Neural cell (in vitro differentiated cells): ENCODE data around the gene SEPTIN7. TPM values are rescaled to one million over a fixed set of nuclear protein-coding genes. Genes with fewer than 3 reads are reported as not detected.

Experiments
- H2AFZ ChIP-seq: fragments of 200-600, 300-800 bp; sonication (generic), shearing (Covaris generic); 2 replicates; pipeline ENCODE4 v1.6.0; 2014; ENCODE audit warnings: low read depth, mild to moderate bottlenecking, antibody characterized with exemption, low read length, moderate library complexity
- H3F3A ChIP-seq: fragments of 200-600 bp; shearing (Covaris generic); 2 replicates; pipeline ENCODE4 v1.6.1; 2016; ENCODE audit warnings: mild to moderate bottlenecking, moderate library complexity, mixed read lengths, antibody characterized with exemption, low read length; ENCODE audit not compliant: insufficient read depth, poor library complexity, severe bottlenecking
- H3K27ac ChIP-seq: fragments of 200-600, 300-800 bp; sonication (generic), shearing (Covaris generic); 2 replicates; pipeline ENCODE4 v1.5.1; 2014; ENCODE audit warnings: mild to moderate bottlenecking, low read length, moderate library complexity
- H3K27me3 ChIP-seq: fragments of 300-800, 200-600 bp; sonication (generic), shearing (Covaris generic); 2 replicates; pipeline ENCODE4 v1.6.0; 2014; ENCODE audit warnings: mild to moderate bottlenecking, low read depth, low read length, moderate library complexity; ENCODE audit not compliant: insufficient read depth
- H3K36me3 ChIP-seq: fragments of 300-800, 200-600 bp; sonication (generic), shearing (Covaris generic); 2 replicates; pipeline ENCODE4 v1.5.1; 2014; ENCODE audit warnings: mild to moderate bottlenecking, antibody characterized with exemption, low read length, moderate library complexity; ENCODE audit not compliant: insufficient read depth
- H3K4me2 ChIP-seq: fragments of 300-800, 200-600 bp; sonication (generic), shearing (Covaris generic); 2 replicates; pipeline ENCODE4 v1.6.0; 2014; ENCODE audit warnings: mild to moderate bottlenecking, low read length
- H3K4me3 ChIP-seq: fragments of 300-800, 200-600 bp; sonication (generic), shearing (Covaris generic); 2 replicates; pipeline ENCODE4 v1.5.1; 2014; ENCODE audit warnings: mild to moderate bottlenecking, low read length, moderate library complexity
- H3K79me2 ChIP-seq: fragments of 200-600 bp; shearing (Covaris generic); replicated peaks from 2 replicates; pipeline ENCODE4 v1.6.0; 2014; ENCODE audit warnings: mild to moderate bottlenecking, low read length, moderate library complexity; ENCODE audit not compliant: insufficient read depth
- H3K9ac ChIP-seq: fragments of 300-800, 200-600 bp; sonication (generic), shearing (Covaris generic); 2 replicates; pipeline ENCODE4 v1.6.1; 2016; ENCODE audit warnings: mild to moderate bottlenecking, low read length, mixed read lengths
- H3K9me2 ChIP-seq: fragments of 200-600 bp; shearing (Covaris generic); 2 replicates; pipeline ENCODE4 v1.6.1; 2016; ENCODE audit warnings: mild to moderate bottlenecking, low read length, mixed read lengths; ENCODE audit not compliant: insufficient read depth
- H3K9me3 ChIP-seq: fragments of 200-600, 300-800 bp; sonication (generic), shearing (Covaris generic); 2 replicates; pipeline ENCODE4 v1.6.1; 2016; ENCODE audit warnings: mild to moderate bottlenecking, mixed run types, low read length, moderate library complexity, mixed read lengths
- H4K20me1 ChIP-seq: fragments of 200-600 bp; shearing (Covaris generic); 2 replicates; pipeline ENCODE4 v1.6.1; 2016; ENCODE audit warnings: mild to moderate bottlenecking, mixed run types; ENCODE audit not compliant: insufficient read depth
- MXI1 ChIP-seq: fragments of 450-650 bp; conservative IDR thresholded peaks from 2 replicates; pipeline ENCODE4 v1.6.1; 2014; ENCODE audit warnings: antibody characterized with exemption, mild to moderate bottlenecking; ENCODE audit not compliant: poor library complexity, severe bottlenecking
- POLR2AphosphoS5 ChIP-seq: IDR thresholded peaks from 2 replicates; pipeline ENCODE4 v1.6.1; 2012
- RAD21 ChIP-seq: fragments of 450-650 bp; conservative IDR thresholded peaks from 2 replicates; pipeline ENCODE4 v1.6.1; 2014; ENCODE audit warnings: antibody characterized with exemption, mild to moderate bottlenecking, moderate library complexity
- SMC3 ChIP-seq: fragments of 450-650 bp; conservative IDR thresholded peaks from 2 replicates; pipeline ENCODE4 v1.6.1; 2014; ENCODE audit warnings: antibody characterized with exemption, mild to moderate bottlenecking, moderate library complexity; ENCODE audit not compliant: poor library complexity
- TAF1 ChIP-seq: IDR thresholded peaks from 2 replicates; pipeline ENCODE4 v1.6.1; 2012; ENCODE audit warnings: low read depth
- polyA plus RNA-seq: library from polyadenylated mRNA; depleted of rRNA; stranded (reverse); fragments of >200 nt; gene quantifications from 2 replicates; pipeline ENCODE4 v1.2.3, GENCODE V29; 2014
- TF ChIP-seq, protein P1 (sequence below): IDR thresholded peaks from 2 replicates; pipeline ENCODE4 v1.6.1; 2012; ENCODE audit warnings: borderline replicate concordance
- TF ChIP-seq, protein P2 (sequence below): fragments of 450-650 bp; IDR thresholded peaks from 2 replicates; pipeline ENCODE4 v1.5.1; 2014; ENCODE audit warnings: antibody characterized with exemption, mild to moderate bottlenecking, moderate library complexity; ENCODE audit not compliant: poor library complexity, severe bottlenecking

Gene SEPTIN7
- polyA plus RNA-seq, 1 donor from 2014 or later: 492 TPM

DNA sequence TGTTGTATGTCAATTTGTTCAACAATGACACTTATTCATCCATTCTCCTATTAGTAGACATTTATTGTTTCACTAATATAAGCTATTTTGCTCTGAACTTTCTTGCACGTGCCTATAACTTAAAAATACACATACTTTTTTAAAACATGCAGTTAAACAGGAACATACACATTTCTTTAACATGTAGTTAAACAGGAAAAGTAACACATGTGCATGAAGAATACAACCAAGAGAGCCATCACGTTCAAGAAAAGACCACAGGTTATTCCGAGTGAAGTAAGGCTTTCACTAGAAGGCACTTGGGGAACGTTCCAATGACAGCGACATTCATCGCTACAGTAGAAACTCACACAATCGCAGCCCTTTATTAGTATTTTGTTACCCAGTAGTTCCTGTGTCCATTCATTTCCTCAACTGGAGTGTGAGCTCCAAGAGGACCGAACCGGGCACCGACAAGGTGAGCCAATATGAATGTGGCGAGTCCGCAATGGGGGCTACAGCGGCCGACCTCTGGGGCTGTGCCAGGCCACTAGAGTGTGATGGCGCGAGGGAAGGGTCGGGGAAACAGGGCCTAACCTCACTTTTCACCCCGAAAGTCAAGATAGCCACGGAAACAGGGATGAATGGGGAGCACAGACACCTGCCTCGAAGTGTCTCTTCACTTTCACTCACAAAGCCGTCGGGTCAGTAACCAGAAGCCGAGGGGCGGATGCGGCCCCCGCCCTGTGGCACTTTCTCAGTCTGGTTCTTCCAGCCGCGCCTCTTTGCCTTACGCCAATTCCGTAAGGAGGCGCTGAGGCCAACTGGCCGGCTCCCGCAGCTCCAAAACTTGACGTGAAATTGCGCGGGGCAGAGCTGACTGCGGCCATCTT lies 775 bp upstream of the SEPTIN7 start:
- Histone ChIP-seq H3K4me2 (peak overlapping the region; percentile 53), H3K36me3 (no peaks in the 10 kb centered on the region), H3K9ac (peak overlapping the region; percentile 96), H3K27me3 (no peaks in the 10 kb centered on the region), H3K9me2 (no peaks in the 10 kb centered on the region), H3K4me3 (peak overlapping the region; percentile 91), H4K20me1 (no peaks in the 10 kb centered on the region), H3K9me3 (no peaks in the 10 kb centered on the region), H2AFZ (peak overlapping the region; percentile 93), H3K79me2 (peaks cover 34% of the 10 kb centered on the region), H3K27ac (peak overlapping the region; percentile 95), H3F3A (peaks cover 3% of the 10 kb centered on the region)
- TF ChIP-seq MXI1 (peak; percentile 29), SMC3 (no peak), TAF1 (no peak), POLR2AphosphoS5 (no peak)
- TF ChIP-seq, protein P1, sequence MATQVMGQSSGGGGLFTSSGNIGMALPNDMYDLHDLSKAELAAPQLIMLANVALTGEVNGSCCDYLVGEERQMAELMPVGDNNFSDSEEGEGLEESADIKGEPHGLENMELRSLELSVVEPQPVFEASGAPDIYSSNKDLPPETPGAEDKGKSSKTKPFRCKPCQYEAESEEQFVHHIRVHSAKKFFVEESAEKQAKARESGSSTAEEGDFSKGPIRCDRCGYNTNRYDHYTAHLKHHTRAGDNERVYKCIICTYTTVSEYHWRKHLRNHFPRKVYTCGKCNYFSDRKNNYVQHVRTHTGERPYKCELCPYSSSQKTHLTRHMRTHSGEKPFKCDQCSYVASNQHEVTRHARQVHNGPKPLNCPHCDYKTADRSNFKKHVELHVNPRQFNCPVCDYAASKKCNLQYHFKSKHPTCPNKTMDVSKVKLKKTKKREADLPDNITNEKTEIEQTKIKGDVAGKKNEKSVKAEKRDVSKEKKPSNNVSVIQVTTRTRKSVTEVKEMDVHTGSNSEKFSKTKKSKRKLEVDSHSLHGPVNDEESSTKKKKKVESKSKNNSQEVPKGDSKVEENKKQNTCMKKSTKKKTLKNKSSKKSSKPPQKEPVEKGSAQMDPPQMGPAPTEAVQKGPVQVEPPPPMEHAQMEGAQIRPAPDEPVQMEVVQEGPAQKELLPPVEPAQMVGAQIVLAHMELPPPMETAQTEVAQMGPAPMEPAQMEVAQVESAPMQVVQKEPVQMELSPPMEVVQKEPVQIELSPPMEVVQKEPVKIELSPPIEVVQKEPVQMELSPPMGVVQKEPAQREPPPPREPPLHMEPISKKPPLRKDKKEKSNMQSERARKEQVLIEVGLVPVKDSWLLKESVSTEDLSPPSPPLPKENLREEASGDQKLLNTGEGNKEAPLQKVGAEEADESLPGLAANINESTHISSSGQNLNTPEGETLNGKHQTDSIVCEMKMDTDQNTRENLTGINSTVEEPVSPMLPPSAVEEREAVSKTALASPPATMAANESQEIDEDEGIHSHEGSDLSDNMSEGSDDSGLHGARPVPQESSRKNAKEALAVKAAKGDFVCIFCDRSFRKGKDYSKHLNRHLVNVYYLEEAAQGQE: no peak

DNA sequence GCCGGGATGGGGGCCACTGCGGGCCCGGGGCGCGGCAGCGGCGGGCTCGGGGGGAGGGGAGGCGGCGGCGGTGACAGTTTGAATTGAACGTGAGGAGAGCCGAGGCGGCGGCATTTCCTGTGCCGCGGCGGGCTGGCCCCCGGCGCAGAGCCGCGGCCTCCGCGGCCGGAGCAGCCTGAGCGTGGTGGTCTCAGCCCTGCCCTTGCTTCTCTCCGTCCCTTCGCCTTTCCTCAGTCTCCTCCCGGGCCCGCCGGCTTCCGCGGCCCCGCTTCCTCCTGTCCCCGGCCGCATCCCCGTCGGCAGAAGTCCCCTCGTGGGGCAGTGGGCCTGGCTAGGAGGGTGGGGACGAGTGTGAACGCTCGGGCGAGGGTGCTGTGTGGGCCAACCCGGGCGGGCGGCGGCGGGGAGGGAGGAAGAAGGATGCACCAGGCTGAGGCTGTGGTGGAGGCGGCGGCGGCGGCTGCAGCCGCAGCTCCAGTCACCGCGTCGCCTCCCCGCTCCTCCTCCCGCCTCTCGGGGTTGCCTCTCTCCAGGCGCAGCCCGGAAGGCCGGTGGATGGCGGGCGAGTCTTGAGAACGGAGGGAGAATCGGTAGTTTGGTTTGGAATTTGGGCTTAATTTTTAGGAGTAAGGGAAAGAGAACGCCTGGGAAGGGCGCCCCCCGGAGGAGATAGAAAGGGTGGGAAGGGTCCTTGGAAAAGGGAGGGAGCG lies 690 bp downstream of the SEPTIN7 start:
- TF ChIP-seq POLR2AphosphoS5 (peak; percentile 42), MXI1 (peak; percentile 59), TAF1 (no peak), SMC3 (peak; percentile 65), RAD21 (peak; percentile 58)
- TF ChIP-seq, protein P2, sequence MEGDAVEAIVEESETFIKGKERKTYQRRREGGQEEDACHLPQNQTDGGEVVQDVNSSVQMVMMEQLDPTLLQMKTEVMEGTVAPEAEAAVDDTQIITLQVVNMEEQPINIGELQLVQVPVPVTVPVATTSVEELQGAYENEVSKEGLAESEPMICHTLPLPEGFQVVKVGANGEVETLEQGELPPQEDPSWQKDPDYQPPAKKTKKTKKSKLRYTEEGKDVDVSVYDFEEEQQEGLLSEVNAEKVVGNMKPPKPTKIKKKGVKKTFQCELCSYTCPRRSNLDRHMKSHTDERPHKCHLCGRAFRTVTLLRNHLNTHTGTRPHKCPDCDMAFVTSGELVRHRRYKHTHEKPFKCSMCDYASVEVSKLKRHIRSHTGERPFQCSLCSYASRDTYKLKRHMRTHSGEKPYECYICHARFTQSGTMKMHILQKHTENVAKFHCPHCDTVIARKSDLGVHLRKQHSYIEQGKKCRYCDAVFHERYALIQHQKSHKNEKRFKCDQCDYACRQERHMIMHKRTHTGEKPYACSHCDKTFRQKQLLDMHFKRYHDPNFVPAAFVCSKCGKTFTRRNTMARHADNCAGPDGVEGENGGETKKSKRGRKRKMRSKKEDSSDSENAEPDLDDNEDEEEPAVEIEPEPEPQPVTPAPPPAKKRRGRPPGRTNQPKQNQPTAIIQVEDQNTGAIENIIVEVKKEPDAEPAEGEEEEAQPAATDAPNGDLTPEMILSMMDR: peak; percentile 88
- TF ChIP-seq, protein P1: no peak

More for the DNA sequence above, 690 bp downstream of the SEPTIN7 start:
- Histone ChIP-seq H3F3A (peaks cover 3% of the 10 kb centered on the region), H3K4me2 (peak overlapping the region; percentile 74), H3K4me3 (peak overlapping the region; percentile 91), H3K79me2 (peaks cover 48% of the 10 kb centered on the region), H3K9ac (peak overlapping the region; percentile 96), H2AFZ (peak overlapping the region; percentile 81), H3K27ac (peak overlapping the region; percentile 95), H3K36me3 (no peaks in the 10 kb centered on the region), H3K9me2 (no peaks in the 10 kb centered on the region), H3K27me3 (no peaks in the 10 kb centered on the region), H4K20me1 (peaks cover 3% of the 10 kb centered on the region), H3K9me3 (no peaks in the 10 kb centered on the region)
